GM12878 (cell line): ENCODE results near the gene SUSD1. TPM values are rescaled to one million over a fixed set of nuclear protein-coding genes. Genes with fewer than 3 reads are reported as not detected.
A peak's percentile ranks its signal among the peaks of the same experiment; 100 is the strongest.

Experiments used
- CEBPZ ChIP-seq: fragments of 150-350 bp; IDR thresholded peaks from 2 replicates; pipeline ENCODE4 v1.6.1; 2016; ENCODE audit warnings: low read depth, low read length
- EP300 ChIP-seq, 2 experiments: fragments of 150-350 bp in 1 of 2; IDR thresholded peaks; 2 replicates each; pipeline ENCODE4 v1.6.1; 2011 to 2012; ENCODE audit warnings: low read depth in 2 of 2, low read length in 2 of 2, borderline replicate concordance in 1 of 2, improper control_type of control experiment in 1 of 2, inconsistent platforms in 1 of 2; ENCODE audit not compliant: control insufficient read depth in 1 of 2
- ETV6 ChIP-seq, 2 experiments: fragments of 450-650 bp in 1 of 2; IDR thresholded peaks in 1 of 2; conservative IDR thresholded peaks in 1 of 2; 2 replicates each; pipeline ENCODE4 v1.6.1; 2014; ENCODE audit warnings: antibody characterized with exemption in 1 of 2, borderline replicate concordance in 1 of 2, low read depth in 1 of 2, mild to moderate bottlenecking in 1 of 2, moderate library complexity in 1 of 2
- GATAD2B ChIP-seq: fragments of 450-650 bp; conservative IDR thresholded peaks from 2 replicates; pipeline ENCODE4 v1.6.1; 2017; ENCODE audit warnings: low read depth, mild to moderate bottlenecking, moderate library complexity
- HCFC1 ChIP-seq: fragments of 150-350 bp; IDR thresholded peaks from 2 replicates; pipeline ENCODE4 v1.6.1; 2014; ENCODE audit warnings: low read length
- IRF4 ChIP-seq: IDR thresholded peaks from 2 replicates; pipeline ENCODE4 v1.6.1; 2011; ENCODE audit warnings: low read depth, low read length
- MTA2 ChIP-seq: fragments of 450-650 bp; IDR thresholded peaks from 2 replicates; pipeline ENCODE4 v1.6.1; 2016; ENCODE audit warnings: low read depth, mild to moderate bottlenecking, moderate library complexity
- NR2C1 ChIP-seq: fragments of 450-650 bp; IDR thresholded peaks from 2 replicates; pipeline ENCODE4 v1.6.1; 2017; ENCODE audit warnings: antibody characterized with exemption, mild to moderate bottlenecking, moderate library complexity
- PAX8 ChIP-seq: fragments of 450-650 bp; IDR thresholded peaks from 2 replicates; pipeline ENCODE4 v1.6.1; 2017; ENCODE audit warnings: mild to moderate bottlenecking, moderate library complexity
- RAD21 ChIP-seq: IDR thresholded peaks from 2 replicates; pipeline ENCODE4 v1.6.1; 2011; ENCODE audit warnings: mild to moderate bottlenecking, low read depth, low read length, moderate library complexity; ENCODE audit not compliant: insufficient read depth
- RBBP5 ChIP-seq: fragments of 200-600 bp; sonication (generic); conservative IDR thresholded peaks from 2 replicates; pipeline ENCODE4 v1.6.1; 2016
- REST ChIP-seq: IDR thresholded peaks from 2 replicates; pipeline ENCODE4 v1.6.1; 2012; ENCODE audit warnings: mild to moderate bottlenecking, low read depth, low read length
- RFX5 ChIP-seq: IDR thresholded peaks from 2 replicates; pipeline ENCODE4 v1.6.1; 2011; ENCODE audit warnings: low read depth, low read length, improper control_type of control experiment
- SIN3A ChIP-seq: IDR thresholded peaks from 2 replicates; pipeline ENCODE4 v1.6.1; 2012; ENCODE audit warnings: low read depth, low read length, improper control_type of control experiment
- SPI1 ChIP-seq: IDR thresholded peaks from 2 replicates; pipeline ENCODE4 v1.6.1; 2011; ENCODE audit warnings: low read depth, mild to moderate bottlenecking, low read length, moderate library complexity, borderline replicate concordance; ENCODE audit not compliant: insufficient read depth
- SREBF2 ChIP-seq: IDR thresholded peaks from 2 replicates; pipeline ENCODE4 v1.6.1; 2012; ENCODE audit warnings: mild to moderate bottlenecking, low read length
- TCF7 ChIP-seq: IDR thresholded peaks from 2 replicates; pipeline ENCODE4 v1.6.1; 2014; ENCODE audit warnings: antibody characterized with exemption, borderline replicate concordance
- ZNF384 ChIP-seq: IDR thresholded peaks from 2 replicates; pipeline ENCODE4 v1.6.1; 2012; ENCODE audit warnings: low read depth, mild to moderate bottlenecking, low read length, improper control_type of control experiment, borderline replicate concordance
- ZNF592 ChIP-seq: fragments of 450-650 bp; IDR thresholded peaks from 2 replicates; pipeline ENCODE4 v1.6.1; 2017; ENCODE audit warnings: mild to moderate bottlenecking, moderate library complexity
- polyA plus RNA-seq, 11 experiments: library from polyadenylated mRNA; depleted of rRNA in 4 of 11; unstranded in 6 of 11; stranded (reverse) in 5 of 11; fragments of >200 nt; fragmentation: Nextera tagmentation in 4 of 11; fragmentation: Illumina TruSeq in 1 of 11; extraction: Ambion mirVana in 4 of 11; extraction: Trizol in 1 of 11; gene quantifications; 1 replicate in 1 of 11; 2 replicates in 10 of 11; pipeline versions ENCODE4 v1.2.1 to v1.2.3, GENCODE V29; 2011 to 2016; ENCODE audit warnings: inconsistent platforms in 2 of 11, missing spikeins in 2 of 11, low read depth in 1 of 11
- total RNA-seq, 4 experiments: library from RNA; depleted of rRNA in 3 of 4; stranded (reverse); fragments of >200 nt in 3 of 4; fragmentation: Illumina TruSeq in 1 of 4; extraction: Trizol in 1 of 4; gene quantifications; 2 replicates each; pipeline versions ENCODE4 v1.2.1 to v1.2.3, GENCODE V29; 2013 to 2021

SUSD1 gene
- total and polyA plus RNA-seq, 10 of the 15 experiments (the other 5 are each of a cell fraction or from before 2014, with no cell fraction given) = 6.7 to 20.8 (median 13.2) TPM

GRCh38 chr9:112076814-112077213 lies 98.3 kb downstream of the SUSD1 start (continued):
- TF ChIP-seq CEBPZ (no peak), RBBP5 (no peak), EP300 (IDR thresholded peaks at IDR 0.05; ENCODE audit: borderline replicate concordance in 1 of 2, control insufficient read depth in 1 of 2, low read depth in 2 of 2, low read length in 2 of 2) (no peak), MTA2 (no peak), NR2C1 (no peak), REST (no peak), RAD21 (no peak), RFX5 (no peak), GATAD2B (no peak), ZNF592 (no peak), HCFC1 (no peak), SREBF2 (no peak), SPI1 (peak; percentile 18; the same call in 1 of the 2 replicates), PAX8 (no peak), TCF7 (peak; percentile 78; the same call in 1 of the 2 replicates), IRF4 (no peak), ZNF384 (no peak), SIN3A (no peak), ETV6 (conservative IDR thresholded peaks at IDR 0.05 in 1 of 2, IDR thresholded peaks at IDR 0.05 in 1 of 2; ENCODE audit: borderline replicate concordance in 1 of 2, low read depth in 1 of 2) (no peak)
